Activated effector memory CD4-positive, alpha-beta T cell treated with Interleukin-2 at 50 U/mL for 16 hours (primary cell): ENCODE data around the gene ACO2.

ENCODE experiments used
- DNase-seq: peaks from one replicate; pipeline ENCODE4 v3.0.0-alpha.2; 2020

ACO2 gene

DNA sequence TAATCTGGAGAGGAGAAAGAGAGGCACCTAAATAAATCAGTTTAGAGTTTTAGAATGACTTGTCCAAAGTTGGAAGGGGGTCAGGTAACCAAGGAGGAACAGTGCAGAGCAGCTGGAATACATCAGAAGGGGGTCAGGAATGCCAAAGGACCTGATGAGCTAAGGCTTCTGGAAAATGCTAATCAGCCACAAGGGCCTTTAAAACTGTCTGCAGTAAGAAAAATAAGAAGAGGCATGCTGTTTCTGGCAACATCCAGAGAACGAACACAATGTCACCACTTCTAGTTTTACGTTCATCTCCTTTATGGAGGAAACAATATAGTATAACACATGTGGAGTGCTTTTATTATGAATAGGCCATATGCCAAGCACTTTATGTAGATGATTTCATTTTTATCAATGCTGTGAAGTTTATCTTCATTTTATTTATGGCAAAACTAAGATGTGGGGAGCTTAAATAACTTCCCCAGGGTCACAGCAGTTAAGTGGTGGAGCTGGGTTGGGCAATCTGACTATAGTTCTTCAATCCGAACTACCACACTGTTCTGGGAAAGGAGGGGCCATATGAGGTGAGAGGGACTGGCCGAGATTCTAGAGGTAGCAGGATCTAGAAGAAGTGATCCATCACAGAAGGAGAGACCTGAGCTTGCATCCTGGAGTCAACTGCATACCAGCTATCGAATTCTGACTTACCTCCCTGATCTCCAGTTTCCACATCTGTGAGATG, 22.6 kb downstream of the ACO2 start:
- no peak for DNase-seq

DNA sequence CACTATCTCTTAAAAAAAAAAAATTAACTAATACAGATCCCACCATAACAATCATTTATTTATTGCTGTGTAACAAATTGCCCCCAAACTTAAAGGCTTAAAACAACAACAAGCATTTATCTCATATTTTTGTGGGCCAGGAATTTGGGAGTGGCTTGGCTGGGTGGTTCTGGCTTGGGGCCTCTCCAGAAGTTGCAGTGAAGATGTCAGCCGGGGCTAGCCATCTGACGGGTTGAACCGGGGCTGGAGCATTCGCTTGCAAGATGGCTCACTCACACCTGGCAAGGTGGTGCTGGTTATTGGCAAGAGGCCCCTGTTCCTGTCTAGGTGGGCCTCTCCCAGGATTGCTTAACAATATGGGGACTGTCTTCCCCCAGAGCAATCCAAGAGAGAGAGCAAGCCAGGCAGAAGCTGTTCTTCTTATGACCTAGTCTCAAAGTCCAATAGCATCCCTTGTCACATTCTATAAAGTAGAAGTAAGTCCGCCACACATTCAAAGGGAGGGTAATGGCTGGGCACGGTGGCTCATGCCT, 29.5 kb downstream of the ACO2 start:
- no peak for DNase-seq

DNA sequence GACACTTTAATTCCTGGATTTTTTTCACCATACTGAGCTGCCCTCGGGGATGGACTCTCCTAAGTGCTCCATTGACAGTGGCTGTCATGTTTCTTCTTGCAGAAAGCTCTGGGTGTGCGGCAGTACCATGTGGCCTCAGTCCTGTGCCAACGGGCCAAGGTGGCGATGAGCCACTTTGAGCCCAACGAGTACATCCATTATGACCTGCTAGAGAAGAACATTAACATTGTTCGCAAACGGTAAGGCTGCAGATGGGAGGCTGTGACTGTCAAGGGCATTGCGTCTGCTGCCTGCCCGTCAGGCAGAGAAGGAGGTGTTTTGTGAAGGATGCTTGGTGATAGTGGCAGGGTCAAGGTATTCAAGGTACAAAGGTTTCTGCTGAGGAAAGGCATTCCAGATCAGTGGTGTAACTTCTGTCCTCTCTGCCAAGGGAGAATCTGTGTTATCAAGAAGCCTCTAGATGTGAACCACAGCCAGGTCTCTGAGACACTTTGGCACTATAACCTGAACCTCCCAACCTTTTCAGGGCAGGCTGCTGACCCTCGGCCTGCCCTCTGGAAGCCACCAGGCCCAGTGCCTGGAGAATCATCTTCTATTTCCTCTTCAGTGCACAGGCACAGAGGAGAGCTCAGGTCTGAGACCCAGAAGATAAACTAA, 30.8 kb downstream of the ACO2 start:
- DNase-seq, result no peak

DNA sequence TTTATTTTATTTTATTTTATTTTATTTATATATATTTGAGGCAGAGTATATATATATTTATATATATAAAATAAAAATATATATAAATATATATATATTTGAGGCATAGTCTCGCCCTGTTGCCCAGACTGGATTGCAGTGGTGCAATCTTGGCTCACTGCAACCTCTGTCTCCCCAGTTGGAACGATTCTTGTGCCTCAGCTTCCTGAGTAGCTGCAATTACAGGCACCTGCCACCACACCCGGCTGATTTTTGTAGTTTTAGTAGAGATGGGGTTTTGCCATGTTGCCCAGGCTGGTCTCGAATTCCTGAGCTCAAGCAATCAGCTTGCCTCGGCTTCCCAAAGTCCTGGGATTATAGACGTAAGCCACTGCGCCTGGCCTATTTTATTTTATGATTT, 31.4 kb downstream of the ACO2 start:
- no peak for DNase-seq

DNA sequence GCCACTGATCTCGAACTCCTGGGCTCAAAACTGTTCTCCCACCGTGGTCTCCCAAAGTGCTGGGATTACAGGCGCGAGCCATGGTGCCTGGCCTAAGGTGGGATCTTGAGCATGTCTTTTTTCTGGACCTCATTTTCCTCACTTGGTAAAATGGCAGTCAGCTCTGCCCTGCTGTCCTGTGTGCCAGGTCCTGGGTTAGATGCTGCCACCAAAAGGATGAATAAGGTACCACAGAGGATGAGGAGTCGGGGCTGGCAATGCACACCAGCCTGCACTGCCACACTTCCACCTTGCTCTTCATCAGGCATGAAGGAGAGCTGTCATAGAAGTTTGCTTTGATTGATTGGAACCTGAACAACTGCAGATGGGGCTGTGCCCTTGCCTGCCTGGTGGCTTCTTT, 32.3 kb downstream of the ACO2 start:
- DNase-seq, result no peak

DNA sequence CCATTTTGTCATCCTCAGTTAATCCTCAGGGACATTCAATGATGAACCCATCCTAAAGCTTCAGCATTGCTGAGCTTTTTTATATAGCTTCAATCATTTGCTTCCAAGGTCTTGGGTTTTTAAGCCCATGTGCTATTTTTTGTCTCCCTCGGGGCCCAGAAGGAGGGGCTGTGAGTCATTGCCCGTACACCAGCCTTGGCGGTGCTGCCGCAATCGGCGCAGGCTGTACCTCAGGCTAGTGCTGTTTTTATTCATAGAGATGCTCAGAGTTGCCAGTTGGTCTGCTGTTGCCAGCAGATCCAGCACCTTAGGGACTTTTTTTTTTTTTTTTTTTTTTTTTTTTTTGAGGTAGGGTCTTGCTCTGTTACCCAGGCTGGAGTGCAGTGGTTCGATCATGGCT, 35.5 kb downstream of the ACO2 start:
- no peak for DNase-seq

DNA sequence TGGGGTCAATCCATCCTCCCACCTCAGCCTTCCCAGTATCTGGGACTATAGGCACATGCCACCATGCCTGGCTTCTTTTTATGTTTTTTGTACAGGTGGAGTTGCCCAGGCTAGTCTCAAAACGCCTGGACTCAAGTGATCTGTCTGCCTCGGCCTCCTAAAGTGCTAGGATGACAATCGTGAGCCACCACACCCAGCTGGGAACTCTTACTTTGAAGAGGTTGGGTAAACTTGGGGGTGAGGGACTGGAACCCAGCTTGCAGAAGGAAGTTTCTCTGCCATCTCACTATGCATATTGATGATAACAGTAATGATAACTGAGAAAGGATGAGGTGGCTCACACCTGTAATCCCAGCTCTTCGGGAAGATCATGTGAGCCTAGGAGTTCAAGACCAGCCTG, 35.9 kb downstream of the ACO2 start:
- DNase-seq, result no peak

DNA sequence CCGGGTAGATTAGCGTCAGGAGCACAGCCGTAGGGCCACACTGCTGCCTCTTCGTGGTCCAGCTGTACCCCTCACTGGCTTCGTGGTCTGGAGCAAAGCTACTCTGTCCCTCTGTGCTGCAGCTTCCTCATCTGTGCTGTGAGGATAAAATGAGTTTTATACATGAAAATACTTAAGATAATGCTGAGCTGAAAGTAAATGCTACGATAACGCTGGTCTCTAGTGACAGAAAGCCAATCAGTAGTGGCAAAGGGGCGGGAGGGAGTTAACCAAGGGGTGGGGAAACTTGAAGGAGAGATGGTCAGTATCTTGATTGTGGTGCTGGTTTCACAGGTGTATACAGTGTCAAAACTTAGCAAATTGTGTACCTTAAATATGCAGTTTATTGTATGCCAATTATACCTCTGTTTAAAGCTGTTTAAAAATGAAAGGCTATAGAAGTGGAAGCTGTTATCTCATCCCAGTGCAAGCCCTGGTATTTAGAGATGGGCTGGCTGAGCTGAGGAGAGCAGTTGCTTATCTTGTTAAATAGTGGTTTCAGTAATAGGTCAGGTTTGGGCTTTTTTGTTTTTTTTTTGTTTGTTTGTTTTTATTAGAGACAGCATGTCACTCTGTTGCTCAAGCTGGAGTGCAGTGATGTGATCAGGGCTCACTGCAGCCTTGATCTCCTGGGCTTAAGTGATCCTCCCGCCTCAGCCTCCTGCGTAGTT, 36.7 kb downstream of the ACO2 start:
- DNase-seq, result no peak

DNA sequence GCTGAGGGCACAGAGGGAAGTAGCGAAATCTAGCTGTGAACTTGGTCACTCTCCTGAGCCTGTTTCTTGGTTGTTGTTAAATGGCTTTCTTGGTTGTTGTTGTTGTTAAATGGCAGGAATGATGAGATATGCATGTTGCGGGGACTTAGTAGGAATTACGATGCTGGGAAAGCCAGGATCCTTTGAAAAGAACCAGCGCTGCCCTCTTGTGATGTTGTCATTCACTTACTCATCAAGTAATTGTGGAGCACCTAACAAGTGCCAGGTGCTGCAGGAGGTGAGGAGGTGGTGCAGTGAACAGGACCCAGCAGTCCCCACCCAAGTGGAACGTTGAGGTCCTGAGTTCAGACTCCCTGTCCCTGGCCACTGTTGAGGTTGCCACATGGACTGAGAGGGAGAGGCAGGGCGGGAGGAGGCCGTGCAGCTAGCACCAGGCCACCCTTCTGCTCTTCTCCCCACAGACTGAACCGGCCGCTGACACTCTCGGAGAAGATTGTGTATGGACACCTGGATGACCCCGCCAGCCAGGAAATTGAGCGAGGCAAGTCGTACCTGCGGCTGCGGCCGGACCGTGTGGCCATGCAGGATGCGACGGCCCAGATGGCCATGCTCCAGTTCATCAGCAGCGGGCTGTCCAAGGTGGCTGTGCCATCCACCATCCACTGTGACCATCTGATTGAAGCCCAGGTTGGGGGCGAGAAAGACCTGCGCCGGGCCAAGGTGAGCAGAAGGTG, 38.6 kb downstream of the ACO2 start:
- DNase-seq, result no peak

DNA sequence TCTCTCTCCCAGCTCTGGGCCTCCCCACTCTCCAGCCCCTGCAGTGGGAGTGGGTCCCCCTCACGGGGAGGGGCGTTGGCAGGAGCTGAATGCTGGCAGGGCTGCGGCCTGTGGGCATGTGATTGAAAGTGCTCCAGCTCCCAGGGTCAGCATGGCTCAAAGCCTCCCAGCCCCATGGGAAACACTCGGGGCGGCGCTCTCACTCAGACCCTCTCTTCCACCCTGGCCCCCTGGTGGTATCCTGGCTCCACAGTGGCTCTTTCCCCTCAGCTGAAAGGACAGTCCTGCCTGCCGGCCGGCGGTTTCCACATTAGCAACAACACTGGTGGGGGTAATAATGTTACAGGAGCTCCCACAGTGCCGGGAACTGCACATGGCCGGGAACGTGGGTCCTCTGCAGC, 39.9 kb downstream of the ACO2 start:
- no peak for DNase-seq

DNA sequence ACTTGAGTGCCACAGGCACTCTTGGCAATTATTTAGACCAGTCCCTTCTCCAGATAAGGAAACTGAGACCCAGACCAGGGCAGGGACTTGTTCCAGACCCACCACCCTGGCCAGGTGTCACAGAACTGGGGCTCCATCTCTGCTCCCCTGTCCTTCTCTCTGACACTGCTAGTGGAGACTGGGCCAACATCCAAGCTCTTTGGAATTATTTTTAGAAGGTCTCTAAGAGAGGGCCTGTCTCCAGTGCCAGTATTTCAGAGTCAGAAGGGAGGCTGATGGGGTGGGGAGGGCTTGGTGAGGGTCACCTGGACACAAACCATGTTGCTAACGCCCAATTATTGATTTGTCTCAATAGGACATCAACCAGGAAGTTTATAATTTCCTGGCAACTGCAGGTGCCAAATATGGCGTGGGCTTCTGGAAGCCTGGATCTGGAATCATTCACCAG, 42.6 kb downstream of the ACO2 start:
- DNase-seq, result no peak

DNA sequence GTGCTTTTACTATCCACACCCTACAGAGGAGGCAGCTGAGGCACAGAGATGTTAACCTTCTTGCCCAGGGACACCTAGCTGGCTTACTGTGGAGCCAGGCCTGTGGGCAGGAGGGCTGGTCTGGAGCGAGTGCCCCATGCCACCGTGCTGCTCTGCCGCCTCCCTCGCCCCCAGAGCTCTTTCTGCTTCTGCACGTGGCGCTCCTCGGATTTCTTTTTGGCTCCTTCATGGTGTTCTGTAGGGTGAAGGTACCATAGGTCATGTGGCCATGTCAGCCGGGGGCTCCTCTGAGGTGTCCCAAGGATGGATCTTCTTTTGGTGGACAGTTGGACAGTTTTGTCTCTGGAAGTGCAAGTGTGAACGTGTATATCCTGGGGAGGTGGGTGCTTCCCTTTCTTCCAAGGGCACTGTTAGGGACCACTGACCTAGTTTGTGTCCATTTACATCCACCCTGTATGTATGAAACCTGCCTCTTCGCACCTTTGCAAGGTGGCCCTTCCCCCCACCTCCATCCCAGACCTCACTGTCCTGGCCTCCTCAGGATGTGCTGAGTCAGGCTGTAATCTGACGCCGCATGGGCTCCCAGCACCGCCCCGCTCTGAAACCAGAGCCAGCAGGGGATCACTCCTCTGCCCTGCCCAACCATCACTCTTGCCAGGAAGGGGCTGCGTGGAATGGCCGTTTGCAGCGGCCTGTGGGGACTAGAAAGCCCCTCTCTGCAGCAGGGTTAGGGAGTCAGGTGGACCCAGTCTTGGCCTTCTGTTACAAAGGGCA, 43.7 kb downstream of the ACO2 start:
- no peak for DNase-seq

DNA sequence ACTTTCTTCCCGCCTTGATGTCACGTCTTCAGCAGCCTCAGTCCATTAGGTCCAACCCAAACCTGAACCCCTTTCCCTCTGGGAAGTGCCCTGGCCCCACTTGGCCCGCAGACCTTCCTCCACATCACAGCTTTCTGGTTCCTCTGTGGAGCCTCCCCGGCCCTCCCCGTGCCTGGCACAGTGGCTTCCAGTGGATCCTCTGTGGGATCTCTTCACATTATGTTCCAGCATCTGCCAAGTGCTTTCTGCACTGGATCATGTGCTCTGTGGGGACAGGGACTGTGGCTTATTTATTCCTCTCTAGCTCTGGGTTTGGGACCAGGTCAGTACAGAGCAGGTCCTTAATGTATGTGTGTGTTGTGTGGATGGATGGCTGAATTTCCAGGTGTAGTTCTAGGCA, 44.5 kb downstream of the ACO2 start:
- DNase-seq, result no peak

DNA sequence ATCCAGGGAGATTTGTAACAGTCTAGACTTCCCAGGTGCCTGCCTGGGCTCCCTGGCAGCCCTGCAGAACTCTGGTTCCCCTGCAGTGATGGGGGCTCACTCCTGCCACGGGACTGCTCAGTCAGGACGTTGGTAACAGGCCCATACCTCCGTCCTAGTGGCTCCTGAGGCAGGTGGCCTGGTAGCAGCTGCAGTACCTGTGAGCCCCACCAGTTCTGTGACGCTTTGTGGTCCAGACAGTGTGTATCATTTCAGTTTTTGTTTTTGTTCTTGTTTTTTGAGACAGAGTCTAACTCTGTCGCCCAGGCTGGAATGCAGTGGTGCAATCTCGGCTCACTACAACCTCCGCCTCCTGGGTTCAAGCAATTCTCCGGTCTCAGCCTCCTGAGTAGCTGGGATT, 47.5 kb downstream of the ACO2 start:
- DNase-seq, result no peak

DNA sequence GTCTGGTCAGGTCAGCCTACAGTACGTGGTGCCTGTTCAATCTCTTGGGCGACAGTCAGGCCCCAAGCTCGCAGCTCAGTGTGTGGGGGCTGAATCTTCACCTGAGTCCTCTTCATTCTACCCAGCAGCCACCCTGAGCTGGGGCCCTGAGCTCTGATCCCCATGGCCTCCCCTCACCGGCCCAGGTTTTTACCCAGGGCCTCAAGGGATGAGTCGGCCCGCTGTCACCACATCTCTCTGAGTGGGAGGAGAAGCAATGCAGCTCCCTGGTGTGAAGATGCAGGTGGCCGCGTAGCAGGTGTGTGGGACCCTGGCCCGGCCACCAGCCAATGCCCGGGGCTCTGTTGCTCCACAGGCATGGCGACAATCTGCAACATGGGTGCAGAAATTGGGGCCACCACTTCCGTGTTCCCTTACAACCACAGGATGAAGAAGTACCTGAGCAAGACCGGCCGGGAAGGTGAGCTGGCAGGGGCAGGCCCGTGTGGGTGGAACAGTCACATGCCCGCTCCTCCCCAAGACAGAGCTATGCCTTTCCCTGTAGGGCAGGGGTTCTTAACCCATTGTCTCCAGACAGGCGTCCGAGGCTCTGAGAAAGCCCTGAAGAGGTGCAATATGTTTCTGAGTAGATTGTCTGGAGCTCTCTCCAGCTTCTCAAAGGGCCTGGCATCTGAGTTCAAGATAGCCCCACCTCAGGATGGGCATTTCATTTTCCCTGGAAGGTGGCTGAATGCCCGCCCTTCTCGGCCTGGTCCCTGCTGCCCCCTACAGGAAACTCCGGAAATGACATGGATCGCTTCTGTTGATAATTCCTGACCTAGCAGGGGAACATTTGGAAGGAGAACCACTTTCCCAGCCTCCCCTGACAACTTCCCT, 48.5 kb downstream of the ACO2 start:
- DNase-seq, result no peak

DNA sequence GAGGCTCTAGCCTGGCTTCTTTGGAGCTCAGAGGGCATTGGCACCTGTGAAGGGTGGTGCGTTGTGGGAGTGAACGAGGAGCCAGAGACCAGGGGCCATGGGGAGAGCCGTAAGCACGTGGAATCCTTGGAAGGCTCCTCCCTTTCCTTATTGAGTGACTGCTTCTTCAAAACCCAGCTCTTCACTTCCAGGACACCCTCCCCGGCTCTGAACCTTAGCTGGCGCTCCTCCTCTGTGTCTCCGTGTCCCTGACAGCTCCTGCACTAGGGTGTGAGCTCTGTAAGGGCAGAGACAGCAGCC, 49.1 kb downstream of the ACO2 start:
- no peak for DNase-seq

DNA sequence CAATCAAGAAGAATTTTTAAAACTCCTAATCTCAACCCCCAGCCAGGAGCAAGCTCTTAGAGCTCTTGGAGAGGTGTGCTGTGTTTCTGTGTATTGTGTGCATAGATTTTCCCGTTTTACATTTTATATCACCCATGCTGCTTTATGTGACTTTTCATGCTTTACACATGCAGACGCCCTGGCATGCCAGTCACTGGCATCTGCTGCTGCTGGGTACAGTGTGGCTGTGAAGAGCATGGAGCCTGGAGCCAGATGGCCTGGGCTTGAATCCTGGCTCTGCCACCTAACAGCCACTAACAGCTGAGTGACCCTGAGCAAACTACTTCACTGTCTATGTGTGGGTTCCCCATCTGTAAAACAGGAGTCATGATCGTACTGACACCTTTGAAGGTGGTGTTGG, 52.2 kb downstream of the ACO2 start:
- DNase-seq, result no peak

DNA sequence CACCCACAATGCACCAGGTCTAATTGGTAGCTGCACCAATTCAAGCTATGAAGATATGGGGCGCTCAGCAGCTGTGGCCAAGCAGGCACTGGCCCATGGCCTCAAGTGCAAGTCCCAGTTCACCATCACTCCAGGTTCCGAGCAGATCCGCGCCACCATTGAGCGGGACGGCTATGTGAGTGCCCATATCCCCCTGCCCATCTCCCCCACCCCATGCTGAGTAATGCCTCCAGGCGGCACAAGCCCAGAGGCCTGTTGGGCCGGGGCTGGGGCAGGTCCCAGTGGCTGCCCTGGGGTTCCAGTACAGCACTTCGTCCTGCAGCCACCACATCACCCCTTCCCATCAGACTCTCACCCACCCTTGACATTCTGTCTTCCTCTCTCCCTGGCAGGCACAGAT, 53.9 kb downstream of the ACO2 start:
- no peak for DNase-seq

DNA sequence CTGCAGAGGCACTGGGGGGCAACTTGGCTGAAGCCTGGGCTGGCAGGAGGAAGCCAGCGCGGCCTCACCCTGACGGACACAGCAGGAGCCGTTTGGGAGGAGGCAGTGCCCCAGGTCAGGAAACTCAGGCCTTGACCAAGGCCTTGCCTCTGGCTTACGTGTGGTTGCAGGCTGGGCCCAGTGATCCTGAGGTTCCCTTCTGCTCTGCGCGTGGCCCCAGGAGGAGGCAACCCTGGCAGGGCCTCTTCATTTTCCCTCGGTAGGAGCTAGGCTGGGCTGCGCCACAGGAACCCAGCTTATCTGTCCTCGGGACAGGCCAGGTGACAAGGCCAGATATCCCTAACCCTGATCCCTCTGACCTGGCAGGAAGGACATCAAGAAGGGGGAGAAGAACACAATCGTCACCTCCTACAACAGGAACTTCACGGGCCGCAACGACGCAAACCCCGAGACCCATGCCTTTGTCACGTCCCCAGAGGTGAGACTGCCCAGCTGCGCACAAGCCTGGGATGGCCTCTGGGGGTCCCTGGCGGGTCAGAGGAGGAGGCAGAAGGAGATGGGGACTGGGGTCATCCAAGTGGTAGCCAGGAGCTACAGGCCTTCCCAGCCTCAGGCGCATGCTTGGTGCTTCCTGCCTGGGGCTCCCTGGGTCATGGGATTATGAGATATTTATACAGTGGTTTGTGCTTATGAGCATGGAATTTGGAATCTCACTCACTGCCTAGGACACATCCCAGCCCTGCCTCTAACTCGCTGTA, 54.7 kb downstream of the ACO2 start:
- DNase-seq, result no peak

DNA sequence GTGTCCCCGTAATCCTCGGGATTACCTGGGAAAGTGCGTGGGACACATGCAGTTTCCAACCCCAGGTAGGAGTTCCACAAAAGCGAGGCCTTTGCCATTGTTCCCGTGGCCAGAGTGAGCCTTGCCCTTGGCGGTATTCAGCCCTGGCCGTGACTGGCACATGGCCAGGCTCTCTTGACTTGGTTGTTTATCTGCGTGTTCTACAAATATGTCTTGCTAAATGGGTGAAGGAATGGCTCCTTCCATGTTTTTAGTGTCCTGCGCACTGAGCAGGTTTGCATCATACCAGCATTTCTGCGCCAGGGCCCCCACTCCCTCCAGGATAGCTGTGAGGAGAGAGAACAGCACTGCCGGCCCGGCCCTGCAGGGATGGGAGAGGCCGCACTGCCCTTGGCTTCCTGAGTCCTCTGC, 55.3 kb downstream of the ACO2 start:
- DNase-seq, result no peak
